SK-N-SH (cell line): Measurements from ENCODE around the gene MYCL. TPM values are rescaled to one million over a fixed set of nuclear protein-coding genes. Genes with fewer than 3 reads are reported as not detected.

Experiments used
- CTCF ChIA-PET: fragments of 300-600, 350-600 bp; formaldehyde crosslinking; extraction: SDS; loops from one replicate; lab custom pipeline; 2021; lab: Yijun Ruan, JAX
- POLR2A ChIA-PET: fragments of 350-600 bp; sonication (Branson Sonifier 250); formaldehyde crosslinking; extraction: SDS; loops from one replicate; lab custom pipeline; 2020; ENCODE audit warnings: antibody characterized with exemption, inconsistent platforms; lab: Yijun Ruan, JAX
- DNase-seq: peaks from one replicate; pipeline ENCODE4 v3.0.0; 2012
- H2AFZ ChIP-seq: fragments of 200-600 bp; sonication (generic); 2 replicates; pipeline ENCODE4 v1.8.1; 2016; ENCODE audit warnings: antibody characterized with exemption, mild to moderate bottlenecking, low read depth
- H3F3A ChIP-seq: fragments of 200-600 bp; sonication (generic); replicated peaks from 2 replicates; pipeline ENCODE3; 2016; ENCODE audit warnings: antibody characterized with exemption, mild to moderate bottlenecking; ENCODE audit not compliant: insufficient read depth
- H3K27ac ChIP-seq, 2 experiments: fragments of 200-500 bp in 1 of 2; fragments of 200-600 bp in 1 of 2; sonication (Bioruptor generic) in 1 of 2; sonication (generic), shearing (Covaris generic) in 1 of 2; 2 replicates each; pipeline versions ENCODE4 v1.5.1 to v1.6.1; 2014 to 2016; ENCODE audit warnings: low read depth in 2 of 2, inconsistent platforms in 1 of 2, low read length in 1 of 2, mild to moderate bottlenecking in 1 of 2, mixed read lengths in 1 of 2
- H3K27me3 ChIP-seq: fragments of 200-600 bp; sonication (generic), shearing (Covaris generic); 2 replicates; pipeline ENCODE4 v1.6.1; 2016; ENCODE audit warnings: mixed run types; ENCODE audit not compliant: insufficient read depth
- H3K36me3 ChIP-seq, 2 experiments: fragments of 200-500 bp in 1 of 2; fragments of 200-600 bp in 1 of 2; sonication (Bioruptor generic) in 1 of 2; sonication (generic) in 1 of 2; replicated peaks in 1 of 2; 2 replicates each; pipeline versions ENCODE3 to v1.5.1; 2014 to 2016; ENCODE audit warnings: low read length in 1 of 2, mild to moderate bottlenecking in 1 of 2; ENCODE audit not compliant: insufficient read depth in 2 of 2, control insufficient read depth in 1 of 2
- H3K4me1 ChIP-seq, 2 experiments: fragments of 200-500 bp in 1 of 2; fragments of 200-600 bp in 1 of 2; sonication (Bioruptor generic) in 1 of 2; sonication (generic), shearing (Covaris generic) in 1 of 2; 2 replicates each; pipeline versions ENCODE4 v1.5.1 to v1.6.1; 2014 to 2016; ENCODE audit warnings: low read depth in 1 of 2, low read length in 1 of 2, mixed run types in 1 of 2; ENCODE audit not compliant: insufficient read depth in 2 of 2, control insufficient read depth in 1 of 2
- H3K4me2 ChIP-seq: fragments of 200-600 bp; sonication (generic), shearing (Covaris generic); 2 replicates; pipeline ENCODE4 v1.6.1; 2017; ENCODE audit warnings: mixed run types
- H3K4me3 ChIP-seq, 2 experiments: fragments of 200-500 bp in 1 of 2; fragments of 200-600 bp in 1 of 2; sonication (Bioruptor generic) in 1 of 2; sonication (generic), shearing (Covaris generic) in 1 of 2; 2 replicates each; pipeline versions ENCODE4 v1.5.1 to v1.8.1; 2014 to 2016; ENCODE audit warnings: low read depth in 2 of 2, inconsistent platforms in 1 of 2, low read length in 1 of 2, mild to moderate bottlenecking in 1 of 2, mixed read lengths in 1 of 2, moderate library complexity in 1 of 2
- H3K79me2 ChIP-seq: fragments of 200-600 bp; sonication (generic); 2 replicates; pipeline ENCODE4 v1.8.1; 2017; ENCODE audit warnings: mild to moderate bottlenecking; ENCODE audit not compliant: insufficient read depth
- H3K9ac ChIP-seq: fragments of 200-600 bp; sonication (generic); 2 replicates; pipeline ENCODE4 v1.6.1; 2017; ENCODE audit warnings: mixed run types
- H3K9me2 ChIP-seq: fragments of 200-600 bp; sonication (generic); 2 replicates; pipeline ENCODE4 v1.6.1; 2017; ENCODE audit warnings: mixed run types
- H3K9me3 ChIP-seq: fragments of 200-600 bp; sonication (generic); 2 replicates; pipeline ENCODE4 v1.6.1; 2017; ENCODE audit warnings: mixed run types, mild to moderate bottlenecking, moderate library complexity
- H4K20me1 ChIP-seq: fragments of 200-600 bp; sonication (generic); 2 replicates; pipeline ENCODE4 v1.6.1; 2017; ENCODE audit warnings: mild to moderate bottlenecking, mixed run types; ENCODE audit not compliant: insufficient read depth
- CHD2 ChIP-seq: fragments of 150-350 bp; IDR thresholded peaks from 2 replicates; pipeline ENCODE4 v1.6.1; 2018; ENCODE audit warnings: low read length; ENCODE audit not compliant: partially characterized antibody
- ELF1 ChIP-seq: IDR thresholded peaks from 2 replicates; pipeline ENCODE4 v1.4.0; 2012
- EP300 ChIP-seq, 2 experiments: IDR thresholded peaks; 2 replicates each; pipeline versions ENCODE4 v1.4.0 to v1.6.1; 2012; ENCODE audit warnings: borderline replicate concordance in 1 of 2, low read depth in 1 of 2, low read length in 1 of 2
- FOXM1 ChIP-seq: IDR thresholded peaks from 2 replicates; pipeline ENCODE4 v1.4.0; 2012; ENCODE audit warnings: low read depth, mild to moderate bottlenecking
- GATA2 ChIP-seq: sonication (generic); formaldehyde crosslinking; IDR thresholded peaks from 2 replicates; pipeline ENCODE4 v1.5.0; 2020; ENCODE audit warnings: mild to moderate bottlenecking, missing genetic modification reagents
- IRF3 ChIP-seq: fragments of 150-350 bp; IDR thresholded peaks from 2 replicates; pipeline ENCODE4 v1.6.1; 2016; ENCODE audit warnings: mild to moderate bottlenecking, low read depth, low read length
- MEF2A ChIP-seq: IDR thresholded peaks from 2 replicates; pipeline ENCODE4 v1.4.0; 2012; ENCODE audit warnings: low read depth, borderline replicate concordance
- MXI1 ChIP-seq: IDR thresholded peaks from 2 replicates; pipeline ENCODE4 v1.6.1; 2012; ENCODE audit warnings: mild to moderate bottlenecking, low read depth, low read length, improper control_type of control experiment
- NRF1 ChIP-seq: IDR thresholded peaks from 2 replicates; pipeline ENCODE4 v1.6.1; 2012; ENCODE audit warnings: low read depth, mild to moderate bottlenecking, low read length
- PBX3 ChIP-seq: IDR thresholded peaks from 2 replicates; pipeline ENCODE4; 2012
- RCOR1 ChIP-seq: fragments of 150-350 bp; IDR thresholded peaks from 2 replicates; pipeline ENCODE4 v1.6.1; 2017; ENCODE audit warnings: antibody characterized with exemption, low read length
- REST ChIP-seq: IDR thresholded peaks from 2 replicates; pipeline ENCODE4 v1.6.1; 2012; ENCODE audit warnings: mild to moderate bottlenecking, low read depth, low read length, moderate library complexity
- RFX5 ChIP-seq: IDR thresholded peaks from 2 replicates; pipeline ENCODE4 v1.6.1; 2012; ENCODE audit warnings: mild to moderate bottlenecking, improper control_type of control experiment, low read length
- SMC3 ChIP-seq: IDR thresholded peaks from 2 replicates; pipeline ENCODE4 v1.6.1; 2012; ENCODE audit warnings: low read depth, low read length, improper control_type of control experiment
- TAF1 ChIP-seq: IDR thresholded peaks from 2 replicates; pipeline ENCODE4 v1.6.1; 2012; ENCODE audit warnings: low read depth, mild to moderate bottlenecking, low read length, moderate library complexity, borderline replicate concordance
- TCF12 ChIP-seq: IDR thresholded peaks from 2 replicates; pipeline ENCODE4 v1.4.0; 2012
- TEAD4 ChIP-seq: IDR thresholded peaks from 2 replicates; pipeline ENCODE4 v1.4.0; 2012; ENCODE audit warnings: mild to moderate bottlenecking, borderline replicate concordance; ENCODE audit not compliant: insufficient read depth
- YY1 ChIP-seq: IDR thresholded peaks from 2 replicates; pipeline ENCODE4 v1.4.0; 2012; ENCODE audit warnings: low read depth, mild to moderate bottlenecking
- ZBTB33 ChIP-seq: IDR thresholded peaks from 2 replicates; pipeline ENCODE4 v1.4.0; 2012; ENCODE audit warnings: low read depth, borderline replicate concordance
- WGBS: methylation state at CpG from one replicate; pipeline ENCODE4 v1.1.6; 2017; ENCODE audit warnings: low lambda C conversion rate; 5-methylcytosine and 5-hydroxymethylcytosine counted together
- polyA plus RNA-seq, 3 experiments: library from polyadenylated mRNA; depleted of rRNA; stranded (reverse); fragments of >200 nt; gene quantifications; 2 replicates each; pipeline ENCODE4 v1.2.3, GENCODE V29; 2012

MYCL gene
- polyA plus RNA-seq, 1 of the 3 experiments (the other 2 are of a cell fraction), result 0.48 TPM

GRCh38 chr1:39859859-39860812 is 41.6 kb downstream of the MYCL start:
- Histone ChIP-seq H2AFZ (no peak overlapping the region), H3K9me2 (no peaks in the 10 kb centered on the region), H4K20me1 (peaks cover 20% of the 10 kb centered on the region), H3K4me3 (no peak overlapping the region), H3K27me3 (no peaks in the 10 kb centered on the region), H3K27ac (no peak overlapping the region), H3K79me2 (peaks cover 75% of the 10 kb centered on the region), H3F3A (peaks cover 3% of the 10 kb centered on the region), H3K9ac (no peak overlapping the region), H3K9me3 (no peaks in the 10 kb centered on the region), H3K4me1 (no peaks in the 10 kb centered on the region), H3K36me3 (peaks cover 8 to 15% of the 10 kb centered on the region in 2 experiments), H3K4me2 (no peak overlapping the region)
- POLR2A ChIA-PET, result no interaction called here
- WGBS, result 87% methylated on average over 7 of the region's 7 CpGs
- TF ChIP-seq RCOR1, result no peak
- no peak for TF ChIP-seq PBX3
- no peak for TF ChIP-seq TCF12
- no peak for TF ChIP-seq ZBTB33
- no peak for TF ChIP-seq CHD2
- TF ChIP-seq REST, result no peak
- TF ChIP-seq GATA2 (CRISPR knock-in tag), result no peak
- no peak for TF ChIP-seq SMC3
- TF ChIP-seq MEF2A, result no peak
- TF ChIP-seq IRF3, result no peak
- no peak for TF ChIP-seq MXI1
- no peak for TF ChIP-seq EP300 (IDR thresholded peaks at IDR 0.05; ENCODE audit: borderline replicate concordance in 1 of 2, low read depth in 1 of 2, low read length in 1 of 2)
- TF ChIP-seq FOXM1, result no peak
- no peak for TF ChIP-seq TAF1
- no peak for TF ChIP-seq NRF1
- no peak for TF ChIP-seq YY1
- TF ChIP-seq TEAD4, result no peak
- no peak for TF ChIP-seq RFX5
- no peak for TF ChIP-seq ELF1
- CTCF ChIA-PET, result interaction anchor here (0.6 to 3.4 kb wide), 3 partner anchors 42 to 114 kb away, joined by 3 to 19 read pairs (median 3); partner anchors contain the start of gene MYCL
- no peak for DNase-seq
